GM12878 (cell line): ENCODE results near the gene GNAI2. TPM values are rescaled to one million over a fixed set of nuclear protein-coding genes. Genes with fewer than 3 reads are reported as not detected.

Experiments
- ATAC-seq: fragments of 200-7000 bp; cut with Tn5 transposase; 3 replicates; pipeline ENCODE4 v1.9.1; 2020; ENCODE audit warnings: mild to moderate bottlenecking, moderate library complexity
- BruUV-seq: library from RNA; stranded (reverse); fragments of 400-500 nt; replicated peaks from 2 replicates; lab custom pipeline; 2021; lab: Mats Ljungman, UMichigan
- CTCF ChIA-PET: fragments of 300-600 bp; sonication (Branson Sonifier 250); formaldehyde crosslinking; extraction: SDS; loops from one replicate; lab custom pipeline; 2021; ENCODE audit warnings: inconsistent platforms; lab: Yijun Ruan, JAX
- POLR2A ChIA-PET: fragments of 350-600 bp; formaldehyde crosslinking; extraction: SDS; loops from one replicate; lab custom pipeline; 2021; ENCODE audit warnings: inconsistent platforms; lab: Charles Lee
- RAD21 ChIA-PET: fragments of 300-600 bp; sonication (Branson Sonifier 250); formaldehyde crosslinking; loops from one replicate; lab custom pipeline; 2023; ENCODE audit warnings: antibody characterized with exemption; ENCODE audit not compliant: unreplicated experiment; lab: Charles Lee
- SMC1A ChIA-PET: fragments of 300-600 bp; sonication (Branson Sonifier 250); formaldehyde crosslinking; loops from one replicate; lab custom pipeline; 2023; ENCODE audit not compliant: unreplicated experiment, uncharacterized antibody; lab: Charles Lee
- DNase-seq: peaks from one replicate; pipeline ENCODE4 v3.0.0-alpha.2; 2011; ENCODE audit warnings: low read depth, low spot score
- FAIRE-seq: peaks from 3 replicates; lab custom pipeline; 2011; peaks lifted over from hg19 to GRCh38; lab: Jason Lieb, UNC
- H2AFZ ChIP-seq: 2 replicates; pipeline ENCODE4 v1.6.0; 2011; ENCODE audit warnings: low read depth, low read length, control low read depth; ENCODE audit not compliant: control insufficient read depth
- H3K27ac ChIP-seq: 2 replicates; pipeline ENCODE4 v1.5.1; 2011; ENCODE audit warnings: control low read depth; ENCODE audit not compliant: control insufficient read depth, insufficient read depth
- H3K27me3 ChIP-seq, 2 experiments: replicated peaks in 1 of 2; 2 replicates each; pipeline versions ENCODE4 v1.6.0 to v1.6.1; 2011; ENCODE audit warnings: low read length in 1 of 2; ENCODE audit not compliant: control insufficient read depth in 2 of 2, insufficient read depth in 2 of 2
- H3K36me3 ChIP-seq, 2 experiments: 2 replicates each; pipeline ENCODE4 v1.5.1; 2011; ENCODE audit warnings: low read length in 1 of 2; ENCODE audit not compliant: control insufficient read depth in 2 of 2, insufficient read depth in 2 of 2
- H3K4me1 ChIP-seq: 2 replicates; pipeline ENCODE4 v1.6.1; 2011; ENCODE audit warnings: mild to moderate bottlenecking, low read length, moderate library complexity, mixed read lengths; ENCODE audit not compliant: control insufficient read depth, insufficient read depth
- H3K4me2 ChIP-seq: 2 replicates; pipeline ENCODE4 v1.6.0; 2011; ENCODE audit warnings: control low read depth; ENCODE audit not compliant: control insufficient read depth, insufficient read depth
- H3K4me3 ChIP-seq: fragments of 200-600 bp; sonication (generic); 2 replicates; pipeline ENCODE4 v1.5.1; 2016
- H3K79me2 ChIP-seq: 2 replicates; pipeline ENCODE4 v1.6.0; 2011; ENCODE audit warnings: low read length; ENCODE audit not compliant: control insufficient read depth, insufficient read depth
- H3K9ac ChIP-seq: 2 replicates; pipeline ENCODE4 v1.8.0; 2011; ENCODE audit warnings: low read length, control low read depth, mixed read lengths; ENCODE audit not compliant: control insufficient read depth, insufficient read depth
- H3K9me3 ChIP-seq: replicated peaks from 3 replicates; pipeline ENCODE4 v1.5.1; 2011; ENCODE audit warnings: mild to moderate bottlenecking, low read length; ENCODE audit not compliant: control insufficient read depth, insufficient read depth
- H4K20me1 ChIP-seq: 2 replicates; pipeline ENCODE4 v1.6.0; 2011; ENCODE audit not compliant: control insufficient read depth, insufficient read depth
- BACH1 ChIP-seq: fragments of 450-650 bp; IDR thresholded peaks from 2 replicates; pipeline ENCODE4 v1.6.1; 2017; ENCODE audit warnings: mild to moderate bottlenecking, borderline replicate concordance
- CUX1 ChIP-seq: IDR thresholded peaks from 2 replicates; pipeline ENCODE4 v1.6.1; 2012; ENCODE audit warnings: improper control_type of control experiment, low read depth, low read length; ENCODE audit not compliant: insufficient replicate concordance
- E2F8 ChIP-seq: fragments of 450-650 bp; IDR thresholded peaks from 2 replicates; pipeline ENCODE4 v1.6.1; 2018; ENCODE audit warnings: mild to moderate bottlenecking, low read depth, moderate library complexity; ENCODE audit not compliant: partially characterized antibody
- KDM1A ChIP-seq: fragments of 200-600 bp; sonication (generic); IDR thresholded peaks from 2 replicates; pipeline ENCODE4 v1.6.1; 2016; ENCODE audit warnings: borderline replicate concordance
- MLLT1 ChIP-seq: fragments of 450-650 bp; IDR thresholded peaks from 2 replicates; pipeline ENCODE4 v1.6.1; 2016; ENCODE audit warnings: mild to moderate bottlenecking
- NRF1 ChIP-seq: conservative IDR thresholded peaks from 2 replicates; pipeline ENCODE4 v1.6.1; 2011; ENCODE audit warnings: mild to moderate bottlenecking, low read depth, low read length, improper control_type of control experiment
- PAX5 ChIP-seq: IDR thresholded peaks from 2 replicates; pipeline ENCODE4 v1.6.1; 2011; ENCODE audit warnings: low read depth, low read length, borderline replicate concordance
- RUNX3 ChIP-seq: IDR thresholded peaks from 2 replicates; pipeline ENCODE4 v1.6.1; 2012; ENCODE audit warnings: low read length, inconsistent platforms
- SKIL ChIP-seq: fragments of 450-650 bp; IDR thresholded peaks from 2 replicates; pipeline ENCODE4 v1.6.1; 2017; ENCODE audit warnings: mild to moderate bottlenecking, low read depth, inconsistent platforms; ENCODE audit not compliant: poor library complexity, severe bottlenecking
- SP1 ChIP-seq: IDR thresholded peaks from one replicate; pipeline ENCODE4 v1.6.1; 2011; ENCODE audit warnings: low read depth, low read length
- ZNF24 ChIP-seq: fragments of 450-650 bp; IDR thresholded peaks from 2 replicates; pipeline ENCODE4 v1.6.1; 2017; ENCODE audit warnings: antibody characterized with exemption, mild to moderate bottlenecking
- ZNF274 ChIP-seq: IDR thresholded peaks from one replicate; pipeline ENCODE4 v1.8.0; 2011; ENCODE audit not compliant: insufficient read length, insufficient read depth
- ZZZ3 ChIP-seq: IDR thresholded peaks from 2 replicates; pipeline ENCODE4 v1.6.1; 2011; ENCODE audit warnings: low read depth; ENCODE audit not compliant: control insufficient read depth, insufficient read length
- WGBS: methylation state at CpG from one replicate; pipeline ENCODE4 v1.1.6; 2016; ENCODE audit warnings: low lambda C conversion rate; ENCODE audit not compliant: insufficient replicate concordance, insufficient coverage; ENCODE audit errors: missing lambda C conversion rate; 5-methylcytosine and 5-hydroxymethylcytosine counted together
- in situ Hi-C: fragments of 300-500 bp; cut with MboI; formaldehyde crosslinking; loops from 9 replicates; pipeline ENCODE4 v1.14.3; 2018; ENCODE audit warnings: mixed read lengths
- intact Hi-C: fragments of 100-400 bp; cut with micrococcal nuclease; formaldehyde crosslinking; loops from one replicate; pipeline ENCODE4 v1.14.2; 2022; ENCODE audit not compliant: unreplicated experiment
- polyA plus RNA-seq, 11 experiments: library from polyadenylated mRNA; depleted of rRNA in 4 of 11; unstranded in 6 of 11; stranded (reverse) in 5 of 11; fragments of >200 nt; fragmentation: Nextera tagmentation in 4 of 11; fragmentation: Illumina TruSeq in 1 of 11; extraction: Ambion mirVana in 4 of 11; extraction: Trizol in 1 of 11; gene quantifications; 1 replicate in 1 of 11; 2 replicates in 10 of 11; pipeline versions ENCODE4 v1.2.1 to v1.2.3, GENCODE V29; 2011 to 2016; ENCODE audit warnings: inconsistent platforms in 2 of 11, missing spikeins in 2 of 11, low read depth in 1 of 11
- total RNA-seq, 4 experiments: library from RNA; depleted of rRNA in 3 of 4; stranded (reverse); fragments of >200 nt in 3 of 4; fragmentation: Illumina TruSeq in 1 of 4; extraction: Trizol in 1 of 4; gene quantifications; 2 replicates each; pipeline versions ENCODE4 v1.2.1 to v1.2.3, GENCODE V29; 2013 to 2021

GNAI2 gene
- total and polyA plus RNA-seq, 10 of the 15 experiments (the other 5 are each of a cell fraction or from before 2014, with no cell fraction given), result 5.0 to 346 (median 237) TPM

GRCh38 chr3:50187750-50188149 lies 48.3 kb upstream of the GNAI2 start:
- FAIRE-seq (no peak), ATAC-seq (no peak), DNase-seq (no peak)
- no peaks in the 10 kb centered on the region for H3K36me3 ChIP-seq
- H3K27me3 ChIP-seq, result no peaks in the 10 kb centered on the region
- no peak overlapping the region for H3K27ac ChIP-seq
- no peaks in the 10 kb centered on the region for H4K20me1 ChIP-seq
- no TSS peak for BruUV-seq
- H3K79me2 ChIP-seq, result no peaks in the 10 kb centered on the region
- in situ Hi-C loops (no loop called here), intact Hi-C loops (no loop called here)
- POLR2A ChIA-PET, result no interaction called here
- TF ChIP-seq ZNF274, result no peak
- TF ChIP-seq BACH1, result no peak
- no peak for TF ChIP-seq ZNF24
- TF ChIP-seq E2F8, result no peak
- TF ChIP-seq ZZZ3, result no peak
- no peak for TF ChIP-seq CUX1
- no peak for TF ChIP-seq MLLT1
- no peak for TF ChIP-seq RUNX3
- TF ChIP-seq PAX5, result no peak
- no peak for TF ChIP-seq NRF1
- no peak for TF ChIP-seq KDM1A
- TF ChIP-seq SKIL, result no peak
- TF ChIP-seq SP1, result no peak
- H3K9me3 ChIP-seq, result no peaks in the 10 kb centered on the region
- CTCF ChIA-PET, result interaction anchor here (1.4 kb wide), 1 partner anchor 68 kb away, joined by 5 read pairs; no protein-coding TSS in a partner anchor
- no peak overlapping the region for H3K4me2 ChIP-seq
- RAD21 ChIA-PET, result no interaction called here
- SMC1A ChIA-PET, result no interaction called here
- 44% methylated on average over 19 of the region's 19 CpGs for WGBS
- no peak overlapping the region for H2AFZ ChIP-seq
- H3K4me3 ChIP-seq, result no peak overlapping the region
- H3K4me1 ChIP-seq, result no peaks in the 10 kb centered on the region
- H3K9ac ChIP-seq, result no peak overlapping the region
